T-helper 17 cell (primary cell): ENCODE data around the gene SHC2. TPM values are rescaled to one million over a fixed set of nuclear protein-coding genes. Genes with fewer than 3 reads are reported as not detected.
"Not testable (repeated sequence)": the region's sequence is repeated elsewhere in the genome, so short reads cannot be mapped to it uniquely, and the experiment has no call there.

Source experiments
- ATAC-seq: fragments of 150-1000 bp; cut with Tn5 transposase; 2 replicates; pipeline ENCODE4 v1.10.0; 2021; ENCODE audit warnings: mild to moderate bottlenecking, moderate library complexity
- DNase-seq, 3 donors: peaks; one replicate each; pipeline versions ENCODE4 v3.0.0 to v3.0.0-alpha.2; 2020 to 2021
- H3K9me3 ChIP-seq: one replicate; pipeline ENCODE4 v1.7.0; 2013; ENCODE audit warnings: low read length, mild to moderate bottlenecking; ENCODE audit not compliant: control insufficient read depth, poor library complexity, severe bottlenecking
- H3K27ac Mint-ChIP-seq: one replicate; pipeline ENCODE4 v1.8.0; 2022; ENCODE audit warnings: mild to moderate bottlenecking, moderate library complexity, mixed read lengths
- H3K27me3 Mint-ChIP-seq: one replicate; pipeline ENCODE4 v1.8.0; 2022; ENCODE audit warnings: mixed read lengths
- H3K36me3 Mint-ChIP-seq: one replicate; pipeline ENCODE4 v1.8.0; 2022; ENCODE audit warnings: low read depth, mixed read lengths
- H3K4me1 Mint-ChIP-seq: one replicate; pipeline ENCODE4 v1.8.0; 2022; ENCODE audit warnings: mild to moderate bottlenecking, mixed read lengths
- H3K4me3 Mint-ChIP-seq: one replicate; pipeline ENCODE4 v1.8.0; 2022; ENCODE audit warnings: mild to moderate bottlenecking, moderate library complexity, mixed read lengths
- total RNA-seq, 4 donors: library from RNA in 2 of 4; stranded (reverse) in 2 of 4; gene quantifications; one replicate each; pipeline ENCODE4 v1.2.3 and lab custom pipeline; 2022 to 2026

Gene SHC2
- total RNA-seq, 2 donors from 2014 or later = not detected

GRCh38 chr19:485077-485476, 24.2 kb upstream of the SHC2 start:
- no peak overlapping the region for H3K27ac Mint-ChIP-seq
- peaks cover 2% of the 10 kb centered on the region for H3K36me3 Mint-ChIP-seq
- no peaks in the 10 kb centered on the region for H3K4me1 Mint-ChIP-seq
- H3K27me3 Mint-ChIP-seq = peaks cover 12% of the 10 kb centered on the region
- no peak overlapping the region for H3K4me3 Mint-ChIP-seq
- ATAC-seq = no peak
- DNase-seq = no peak
- H3K9me3 ChIP-seq = no peaks in the 10 kb centered on the region

GRCh38 chr19:484494-484893, 23.7 kb upstream of the SHC2 start:
- no peak overlapping the region for H3K27ac Mint-ChIP-seq
- H3K36me3 Mint-ChIP-seq = peaks cover 2% of the 10 kb centered on the region
- H3K4me3 Mint-ChIP-seq = no peak overlapping the region
- ATAC-seq (no peak), DNase-seq (no peak)
- H3K9me3 ChIP-seq = no peaks in the 10 kb centered on the region
- H3K27me3 Mint-ChIP-seq = peaks cover 12% of the 10 kb centered on the region
- no peaks in the 10 kb centered on the region for H3K4me1 Mint-ChIP-seq

- DNase-seq (no peak), ATAC-seq (no peak)
- Mint-ChIP-seq H3K27ac (no peak overlapping the region), H3K4me1 (no peaks in the 10 kb centered on the region), H3K27me3 (peaks cover 12% of the 10 kb centered on the region), H3K36me3 (peaks cover 2% of the 10 kb centered on the region), H3K4me3 (no peak overlapping the region)
- no peaks in the 10 kb centered on the region for H3K9me3 ChIP-seq
These were observed 22.7 kb upstream of the SHC2 start for GRCh38 chr19:483332-484072.

- Mint-ChIP-seq H3K36me3 (peaks cover 2% of the 10 kb centered on the region), H3K4me3 (no peak overlapping the region), H3K27me3 (peaks cover 12% of the 10 kb centered on the region), H3K27ac (peak overlapping the region; percentile 0), H3K4me1 (no peaks in the 10 kb centered on the region)
- no peaks in the 10 kb centered on the region for H3K9me3 ChIP-seq
- DNase-seq (no peak), ATAC-seq (no peak)
These were observed 21.6 kb upstream of the SHC2 start for GRCh38 chr19:482186-483041.

GRCh38 chr19:481100-481499, 20.3 kb upstream of the SHC2 start:
- H3K36me3 Mint-ChIP-seq, H3K4me3 Mint-ChIP-seq, H3K9me3 ChIP-seq, DNase-seq, H3K4me1 Mint-ChIP-seq, H3K27ac Mint-ChIP-seq, ATAC-seq: not testable (repeated sequence)
- H3K27me3 Mint-ChIP-seq = peaks cover 12% of the 10 kb centered on the region

- H3K27me3 Mint-ChIP-seq = peaks cover 5% of the 10 kb centered on the region
- peak overlapping the region; percentile 4 for H3K27ac Mint-ChIP-seq
- peaks cover 2% of the 10 kb centered on the region for H3K4me1 Mint-ChIP-seq
- H3K9me3 ChIP-seq = no peaks in the 10 kb centered on the region
- peak overlapping the region; percentile 19 for H3K4me3 Mint-ChIP-seq
- H3K36me3 Mint-ChIP-seq = peaks cover 2% of the 10 kb centered on the region
- peak; percentile 44 for ATAC-seq
- DNase-seq = peak in 1 of 3 donors; percentile 23
These were observed 19.4 kb upstream of the SHC2 start for GRCh38 chr19:480016-480855.

- no peak for DNase-seq
- Mint-ChIP-seq H3K36me3 (peaks cover 2% of the 10 kb centered on the region), H3K4me1 (peaks cover 2% of the 10 kb centered on the region), H3K4me3 (no peak overlapping the region), H3K27ac (no peak overlapping the region), H3K27me3 (no peaks in the 10 kb centered on the region)
- H3K9me3 ChIP-seq = no peaks in the 10 kb centered on the region
- ATAC-seq = no peak
These were observed 18.1 kb upstream of the SHC2 start for GRCh38 chr19:478976-479375.

GRCh38 chr19:478236-478903, 17.5 kb upstream of the SHC2 start:
- H3K27ac Mint-ChIP-seq = no peak overlapping the region
- DNase-seq (no peak), ATAC-seq (no peak)
- peaks cover 2% of the 10 kb centered on the region for H3K36me3 Mint-ChIP-seq
- H3K4me3 Mint-ChIP-seq = no peak overlapping the region
- H3K4me1 Mint-ChIP-seq = peaks cover 2% of the 10 kb centered on the region
- H3K27me3 Mint-ChIP-seq = no peaks in the 10 kb centered on the region
- no peaks in the 10 kb centered on the region for H3K9me3 ChIP-seq

- DNase-seq (no peak), ATAC-seq (no peak)
- no peak overlapping the region for H3K4me3 Mint-ChIP-seq
- H3K27me3 Mint-ChIP-seq = peaks cover 4% of the 10 kb centered on the region
- no peak overlapping the region for H3K27ac Mint-ChIP-seq
- H3K9me3 ChIP-seq = no peaks in the 10 kb centered on the region
- H3K4me1 Mint-ChIP-seq = peaks cover 2% of the 10 kb centered on the region
- H3K36me3 Mint-ChIP-seq = no peaks in the 10 kb centered on the region
These were observed 14.5 kb upstream of the SHC2 start for GRCh38 chr19:475360-475759.

GRCh38 chr19:474126-475078, 13.6 kb upstream of the SHC2 start:
- Mint-ChIP-seq H3K27ac (no peak overlapping the region), H3K36me3 (no peaks in the 10 kb centered on the region), H3K4me1 (peaks cover 2% of the 10 kb centered on the region), H3K4me3 (no peak overlapping the region), H3K27me3 (peaks cover 4% of the 10 kb centered on the region)
- no peaks in the 10 kb centered on the region for H3K9me3 ChIP-seq
- ATAC-seq = no peak
- no peak for DNase-seq

GRCh38 chr19:472005-472858, 11.4 kb upstream of the SHC2 start:
- no peaks in the 10 kb centered on the region for H3K9me3 ChIP-seq
- ATAC-seq (no peak), DNase-seq (no peak)
- Mint-ChIP-seq H3K4me3 (no peak overlapping the region), H3K27ac (no peak overlapping the region), H3K27me3 (peaks cover 4% of the 10 kb centered on the region), H3K4me1 (peaks cover 2% of the 10 kb centered on the region), H3K36me3 (no peaks in the 10 kb centered on the region)
